ENCODE measurements around the gene PSMG4. TPM values are rescaled to one million over a fixed set of nuclear protein-coding genes. Genes with fewer than 3 reads are reported as not detected.

PSMG4 gene
- total RNA-seq, 2 experiments from 2014 or later = 12.3 to 12.8 TPM

- no peaks in the 10 kb centered on the region for H3K36me3 Mint-ChIP-seq (ENCODE audit: low read depth)
- intact Hi-C loops (cut with DNase I, micrococcal nuclease) = no loop called here
- no peaks in the 10 kb centered on the region for H3K9me3 Mint-ChIP-seq
- no peak for DNase-seq
- H3K4me1 ChIP-seq (ENCODE audit: insufficient read depth, low read length) = peaks cover 11% of the 10 kb centered on the region
- TF ChIP-seq, protein P1, sequence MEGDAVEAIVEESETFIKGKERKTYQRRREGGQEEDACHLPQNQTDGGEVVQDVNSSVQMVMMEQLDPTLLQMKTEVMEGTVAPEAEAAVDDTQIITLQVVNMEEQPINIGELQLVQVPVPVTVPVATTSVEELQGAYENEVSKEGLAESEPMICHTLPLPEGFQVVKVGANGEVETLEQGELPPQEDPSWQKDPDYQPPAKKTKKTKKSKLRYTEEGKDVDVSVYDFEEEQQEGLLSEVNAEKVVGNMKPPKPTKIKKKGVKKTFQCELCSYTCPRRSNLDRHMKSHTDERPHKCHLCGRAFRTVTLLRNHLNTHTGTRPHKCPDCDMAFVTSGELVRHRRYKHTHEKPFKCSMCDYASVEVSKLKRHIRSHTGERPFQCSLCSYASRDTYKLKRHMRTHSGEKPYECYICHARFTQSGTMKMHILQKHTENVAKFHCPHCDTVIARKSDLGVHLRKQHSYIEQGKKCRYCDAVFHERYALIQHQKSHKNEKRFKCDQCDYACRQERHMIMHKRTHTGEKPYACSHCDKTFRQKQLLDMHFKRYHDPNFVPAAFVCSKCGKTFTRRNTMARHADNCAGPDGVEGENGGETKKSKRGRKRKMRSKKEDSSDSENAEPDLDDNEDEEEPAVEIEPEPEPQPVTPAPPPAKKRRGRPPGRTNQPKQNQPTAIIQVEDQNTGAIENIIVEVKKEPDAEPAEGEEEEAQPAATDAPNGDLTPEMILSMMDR (IDR thresholded peaks at IDR 0.05) = no peak
- ChIA-PET POLR2A (no interaction called here), CTCF (interaction anchor here (1.0 kb wide), 1 partner anchor 18 kb away, joined by 3 read pairs; no protein-coding TSS in a partner anchor)
- no peak overlapping the region for H3K27ac Mint-ChIP-seq
- no peaks in the 10 kb centered on the region for H3K36me3 ChIP-seq (ENCODE audit: insufficient read depth, low read length)
- no peak overlapping the region for H3K4me3 ChIP-seq (ENCODE audit: low read length)
- no peak overlapping the region for H3K4me3 Mint-ChIP-seq
- H3K4me1 Mint-ChIP-seq (ENCODE audit: low read depth) = peaks cover 14% of the 10 kb centered on the region
- no peak for ATAC-seq (ENCODE audit: poor library complexity)
- peaks cover 11 to 26% of the 10 kb centered on the region in 2 experiments for H3K27me3 ChIP-seq (ENCODE audit: control insufficient read depth in 1 of 2, insufficient read depth in 2 of 2, low read length in 2 of 2)
- H3K9me3 ChIP-seq (ENCODE audit: control insufficient read depth in 1 of 2, insufficient read depth in 1 of 2, low read length in 2 of 2) = no peaks in the 10 kb centered on the region
- no peak overlapping the region for H3K27ac ChIP-seq (ENCODE audit: low read depth in 1 of 2, low read length in 2 of 2)
- H3K27me3 Mint-ChIP-seq = peaks cover 72% of the 10 kb centered on the region
Measured at GRCh38 chr6:3247255-3248146, 11.2 kb upstream of the PSMG4 start.

DNA sequence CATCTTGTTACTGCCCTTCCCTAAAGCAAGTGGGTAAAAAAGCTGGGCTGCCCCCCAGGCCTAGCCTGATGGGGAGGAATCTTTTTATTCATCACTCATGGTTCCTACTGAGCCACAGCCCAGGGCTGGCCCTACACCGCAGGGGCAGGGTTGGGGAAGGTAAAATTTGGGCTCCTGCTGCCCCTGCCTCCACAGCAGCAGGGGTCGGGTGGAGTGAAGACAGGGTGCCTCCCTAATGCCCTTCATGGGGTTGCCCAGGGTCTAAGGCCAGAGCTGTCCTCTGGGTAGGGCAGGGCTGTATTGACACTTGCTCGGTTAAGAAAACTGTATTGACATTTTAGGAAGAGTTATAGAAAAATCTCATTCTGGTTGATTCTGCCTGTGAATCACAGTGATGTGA is 8.9 kb upstream of the PSMG4 start:
- Histone ChIP-seq H3K4me3 (ENCODE audit: low read length) (no peak overlapping the region), H3K36me3 (ENCODE audit: insufficient read depth, low read length) (no peaks in the 10 kb centered on the region), H3K27ac (ENCODE audit: low read depth in 1 of 2, low read length in 2 of 2) (no peak overlapping the region), H3K4me1 (ENCODE audit: insufficient read depth, low read length) (peaks cover 11% of the 10 kb centered on the region), H3K27me3 (ENCODE audit: control insufficient read depth in 1 of 2, insufficient read depth in 2 of 2, low read length in 2 of 2) (peaks cover 6 to 26% of the 10 kb centered on the region in 2 experiments), H3K9me3 (ENCODE audit: control insufficient read depth in 1 of 2, insufficient read depth in 1 of 2, low read length in 2 of 2) (peaks cover 0 to 5% of the 10 kb centered on the region in 2 experiments)
- Mint-ChIP-seq H3K4me1 (ENCODE audit: low read depth) (peaks cover 14% of the 10 kb centered on the region), H3K4me3 (no peak overlapping the region), H3K27ac (no peak overlapping the region), H3K27me3 (peaks cover 55% of the 10 kb centered on the region), H3K9me3 (no peaks in the 10 kb centered on the region), H3K36me3 (ENCODE audit: low read depth) (no peaks in the 10 kb centered on the region)
- TF ChIP-seq, protein P1 (IDR thresholded peaks at IDR 0.05) = no peak
- DNase-seq (no peak), ATAC-seq (ENCODE audit: poor library complexity) (no peak)
- ChIA-PET POLR2A (interaction anchor here (1.4 kb wide), 1 partner anchor 9 kb away, joined by 3 read pairs; the partner anchor contains the start of gene PSMG4), CTCF (interaction anchor here (1.2 to 1.4 kb wide), 2 partner anchors 93 to 124 kb away, joined by 3 read pairs; partner anchors contain the start of gene TUBB2A)
- intact Hi-C loops (cut with DNase I, micrococcal nuclease) = loop anchor here (2.0 kb wide), 2 partner anchors 19 to 253 kb away; no protein-coding TSS in a partner anchor

- TF ChIP-seq, protein P1 (IDR thresholded peaks at IDR 0.05) = no peak
- no peak overlapping the region for H3K27ac Mint-ChIP-seq
- CTCF ChIA-PET = interaction anchor here (1.2 to 2.2 kb wide), 5 partner anchors 9 to 134 kb away, joined by 3 to 23 read pairs (median 8); partner anchors contain the start of genes PSMG4 and TUBB2A
- peaks cover 11% of the 10 kb centered on the region for H3K4me1 ChIP-seq (ENCODE audit: insufficient read depth, low read length)
- ATAC-seq (ENCODE audit: poor library complexity) (no peak), DNase-seq (no peak)
- peaks cover 6 to 26% of the 10 kb centered on the region in 2 experiments for H3K27me3 ChIP-seq (ENCODE audit: control insufficient read depth in 1 of 2, insufficient read depth in 2 of 2, low read length in 2 of 2)
- POLR2A ChIA-PET = no interaction called here
- no peak overlapping the region for H3K27ac ChIP-seq (ENCODE audit: low read depth in 1 of 2, low read length in 2 of 2)
- no peaks in the 10 kb centered on the region for H3K9me3 Mint-ChIP-seq
- H3K4me3 ChIP-seq (ENCODE audit: low read length) = no peak overlapping the region
- no peaks in the 10 kb centered on the region for H3K36me3 Mint-ChIP-seq (ENCODE audit: low read depth)
- peaks cover 0 to 5% of the 10 kb centered on the region in 2 experiments for H3K9me3 ChIP-seq (ENCODE audit: control insufficient read depth in 1 of 2, insufficient read depth in 1 of 2, low read length in 2 of 2)
- no peaks in the 10 kb centered on the region for H3K36me3 ChIP-seq (ENCODE audit: insufficient read depth, low read length)
- no peak overlapping the region for H3K4me3 Mint-ChIP-seq
- intact Hi-C loops (cut with DNase I, micrococcal nuclease) = loop anchor here (2.0 kb wide), 2 partner anchors 19 to 253 kb away; no protein-coding TSS in a partner anchor
- H3K27me3 Mint-ChIP-seq = peaks cover 54% of the 10 kb centered on the region
- peaks cover 14% of the 10 kb centered on the region for H3K4me1 Mint-ChIP-seq (ENCODE audit: low read depth)
Measured at GRCh38 chr6:3250231-3250675, 8.5 kb upstream of the PSMG4 start.
